Coronary artery (tissue), 2 donors: Measurements from ENCODE around the gene TUBE1.

Source experiments
- DNase-seq: peaks from one replicate; pipeline ENCODE4 v3.0.0-alpha.2; 2017; ENCODE audit warnings: low spot score
- H3K27ac ChIP-seq, 2 donors: fragments of 200-600 bp; sonication (generic); one replicate each; pipeline ENCODE4 v1.5.1; 2016 to 2019
- H3K4me3 ChIP-seq: fragments of 200-600 bp; sonication (generic); 2 replicates; pipeline ENCODE4 v1.5.1; 2016; ENCODE audit warnings: mild to moderate bottlenecking, moderate library complexity
- CTCF ChIP-seq: fragments of 200-600 bp; sonication (generic); IDR thresholded peaks from one replicate; pipeline ENCODE4 v1.5.1; 2019; ENCODE audit warnings: antibody characterized with exemption

TUBE1 gene

DNA sequence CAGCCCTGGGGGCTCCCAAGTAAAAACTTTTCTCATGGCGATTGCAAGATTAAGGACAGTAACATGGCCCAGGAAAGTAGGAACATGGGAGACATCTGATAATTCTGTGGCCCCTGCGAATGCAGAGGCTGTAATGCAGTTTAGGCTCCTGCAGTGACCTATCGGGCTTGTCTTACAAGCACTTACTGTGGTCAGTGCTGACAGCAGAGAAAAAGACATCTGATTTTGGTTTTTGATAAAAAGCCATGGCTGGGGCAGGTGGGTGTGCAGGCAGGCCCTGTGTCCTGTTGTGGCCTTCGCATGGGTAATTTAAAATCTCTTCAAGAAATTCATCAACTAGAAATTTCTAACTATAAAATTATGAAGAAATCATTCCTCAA is 52.7 kb downstream of the TUBE1 start:
- Histone ChIP-seq H3K27ac (peak overlapping the region in 1 of 2 donors; percentile 67), H3K4me3 (no peak overlapping the region)
- DNase-seq: no peak
- TF ChIP-seq CTCF: no peak

DNA sequence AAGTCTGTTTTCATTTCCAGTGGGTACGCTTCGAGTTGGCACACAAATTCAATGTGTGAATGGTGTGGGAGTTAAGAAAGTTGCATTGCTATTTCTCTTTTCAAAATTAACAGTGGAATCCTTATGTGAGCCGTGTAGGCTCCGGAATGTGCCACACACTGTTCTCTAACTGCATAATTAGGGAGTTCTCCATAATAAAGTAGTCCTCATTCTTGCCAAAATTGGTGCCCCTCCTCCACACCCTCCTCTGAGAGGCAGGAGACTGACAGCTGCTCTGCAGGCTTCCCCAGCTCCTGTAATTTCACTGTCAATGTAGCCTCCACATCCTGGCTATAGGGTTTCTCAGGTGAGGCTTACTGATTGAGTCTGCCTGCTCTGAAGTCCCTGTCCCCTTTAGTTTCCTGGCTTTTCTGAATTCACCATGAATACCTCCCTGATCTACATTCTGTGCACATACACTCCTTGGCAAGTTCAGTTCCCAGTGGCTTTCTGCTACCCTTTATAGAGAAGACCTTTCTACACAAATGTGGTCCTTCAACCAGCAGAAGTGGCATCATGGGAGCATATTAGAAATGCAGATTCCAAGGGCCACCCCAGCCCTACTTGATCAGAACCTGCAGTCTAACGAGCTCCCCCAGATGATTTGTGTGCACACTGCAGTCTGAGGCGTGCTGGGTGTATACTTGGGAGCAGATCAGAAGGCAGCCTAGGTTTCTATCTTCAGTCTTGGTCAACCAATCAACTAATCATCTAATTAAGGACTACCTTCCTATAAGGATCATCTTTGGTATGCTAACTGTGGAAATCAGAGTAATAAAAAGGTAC is 53.3 kb downstream of the TUBE1 start:
- no peak for DNase-seq
- no peak overlapping the region for H3K4me3 ChIP-seq

GRCh38 chr6:112032728-112033127 is 54.6 kb downstream of the TUBE1 start:
- Histone ChIP-seq H3K4me3 (no peak overlapping the region), H3K27ac (peak overlapping the region in 1 of 2 donors; percentile 24)
- no peak for DNase-seq
- no peak for TF ChIP-seq CTCF

More for the DNA sequence above, 53.3 kb downstream of the TUBE1 start:
- no peak for TF ChIP-seq CTCF
- peak overlapping the region in 1 of 2 donors; percentile 67 for H3K27ac ChIP-seq

DNA sequence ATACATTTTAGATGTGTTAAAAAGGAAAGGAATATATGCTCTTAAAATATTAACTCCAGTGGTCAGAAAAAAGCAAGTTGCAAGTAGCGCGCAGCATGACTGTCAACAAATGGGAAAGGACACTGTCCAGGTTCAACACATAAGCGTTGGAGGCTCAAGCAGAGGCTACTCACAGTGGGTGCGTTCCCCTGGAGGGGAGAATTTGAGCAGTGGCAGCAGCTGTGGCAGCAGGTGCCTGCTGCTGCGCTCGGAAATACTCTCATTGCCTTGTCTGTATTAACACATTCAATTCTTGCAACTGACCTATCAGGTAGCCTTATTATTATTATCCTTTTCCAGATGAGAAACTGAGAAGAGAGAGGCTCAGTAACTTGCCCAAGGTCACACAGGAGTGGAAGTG is 55.3 kb downstream of the TUBE1 start:
- no peak for TF ChIP-seq CTCF
- H3K4me3 ChIP-seq: no peak overlapping the region
- DNase-seq: no peak
- H3K27ac ChIP-seq: peak overlapping the region in 1 of 2 donors; percentile 13

DNA sequence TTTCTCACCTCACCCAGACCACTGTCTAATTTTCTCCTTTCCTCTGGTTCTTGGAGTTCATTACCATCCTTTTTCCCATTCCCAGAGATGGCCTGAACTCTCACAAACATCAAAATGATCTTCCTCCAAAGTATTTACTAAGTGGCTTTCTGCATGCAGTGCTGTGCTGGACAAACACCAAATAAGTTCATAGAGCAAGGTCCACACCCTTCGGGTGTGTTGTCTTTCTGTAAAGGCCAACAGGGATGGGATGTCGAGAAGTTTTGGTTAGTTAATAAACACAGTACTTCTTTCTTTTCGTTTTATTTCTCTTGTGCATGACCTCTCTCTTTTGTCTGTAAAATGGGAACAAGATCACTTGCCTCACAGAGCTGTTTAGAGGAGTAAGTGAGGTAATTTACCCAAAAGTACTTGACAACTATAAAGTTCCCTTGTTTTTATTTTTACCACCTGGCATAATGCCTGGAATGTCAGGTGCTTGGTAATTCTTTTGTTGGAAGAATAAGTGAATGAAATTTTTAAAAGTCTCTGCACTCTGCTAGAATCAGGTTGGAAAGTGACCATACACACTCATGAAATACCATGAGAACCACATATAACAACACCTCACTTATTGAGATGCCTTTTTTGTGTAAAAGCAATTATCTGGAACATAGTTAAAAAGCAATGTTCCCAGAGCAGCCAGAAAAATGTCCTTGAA is 56.2 kb downstream of the TUBE1 start:
- no peak for TF ChIP-seq CTCF
- DNase-seq: no peak
- H3K4me3 ChIP-seq: no peak overlapping the region
- peak overlapping the region in 1 of 2 donors; percentile 75 for H3K27ac ChIP-seq

DNA sequence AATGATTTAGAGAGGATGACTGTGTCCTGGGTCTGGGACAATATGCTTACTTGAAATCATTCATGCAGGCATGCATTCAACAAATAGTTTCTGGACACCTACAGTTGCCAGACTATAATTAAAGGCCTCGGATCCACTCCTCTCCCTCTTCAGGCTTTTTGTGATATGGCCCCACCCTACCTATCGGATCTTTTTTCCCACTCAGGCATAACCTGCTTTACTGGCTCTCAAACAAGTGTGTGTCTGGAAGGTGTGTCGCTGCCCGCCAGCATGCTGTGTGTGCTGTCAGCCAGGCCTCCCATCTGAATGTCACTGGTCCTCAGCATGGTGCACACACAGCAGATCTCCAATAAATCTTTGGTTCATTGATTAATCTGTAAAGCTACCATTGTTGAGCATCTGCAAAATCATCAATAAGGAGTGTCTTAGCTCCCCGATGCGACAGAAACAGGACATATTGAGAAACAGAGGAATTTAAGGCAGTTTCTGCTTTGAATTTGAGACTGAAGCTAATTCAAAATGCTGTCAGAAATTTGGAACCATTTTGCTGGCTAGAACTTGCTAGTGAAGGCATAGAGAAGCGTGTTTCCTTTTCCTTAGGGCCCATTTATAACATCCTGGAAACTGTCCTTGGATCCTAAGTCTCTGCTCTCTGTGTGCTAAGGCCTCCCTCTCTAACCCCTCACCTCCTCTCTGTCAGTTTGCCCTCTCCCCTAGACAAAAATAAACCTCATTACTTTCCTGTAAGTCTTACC is 56.9 kb downstream of the TUBE1 start:
- Histone ChIP-seq H3K27ac (peak overlapping the region in 1 of 2 donors; percentile 75), H3K4me3 (no peak overlapping the region)
- DNase-seq: no peak
- TF ChIP-seq CTCF: no peak
